Keratinocyte (primary cell): ENCODE data around the gene KLF8.

Experiments
- CTCF ChIP-seq, 3 experiments: IDR thresholded peaks in 1 of 3; conservative IDR thresholded peaks in 1 of 3; optimal IDR thresholded peaks in 1 of 3; 2 replicates in 2 of 3; 3 replicates in 1 of 3; pipeline versions ENCODE3 to v1.5.1; 2011; ENCODE audit warnings: low read length in 3 of 3, mild to moderate bottlenecking in 3 of 3, moderate library complexity in 2 of 3, control low read depth in 1 of 3, inconsistent platforms in 1 of 3; ENCODE audit not compliant: insufficient read depth in 2 of 3; ENCODE audit errors: extremely low read depth in 1 of 3
- EZH2 ChIP-seq: IDR thresholded peaks from one replicate; pipeline ENCODE4 v1.6.1; 2012; ENCODE audit warnings: inconsistent platforms, mild to moderate bottlenecking, low read length, moderate library complexity

- TF ChIP-seq CTCF (optimal IDR thresholded peaks at IDR 0.05 in 1 of 3, IDR thresholded peaks at IDR 0.05 in 1 of 3, conservative IDR thresholded peaks at IDR 0.05 in 1 of 3; ENCODE audit: extremely low read depth in 1 of 3, insufficient read depth in 2 of 3, low read length in 3 of 3) (no peak), EZH2 (no peak)
Measured at GRCh38 chrX:56310581-56310980, 78.4 kb downstream of the KLF8 start.
